GM23338 (cell line): ENCODE data around the gene SLC17A8. TPM values are rescaled to one million over a fixed set of nuclear protein-coding genes. Genes with fewer than 3 reads are reported as not detected.

ENCODE experiments used
- ATAC-seq: fragments of 200-7000 bp; cut with Tn5 transposase; 3 replicates; pipeline ENCODE4 v1.9.1; 2020
- DNase-seq: peaks from one replicate; pipeline ENCODE4 v3.0.0-alpha.2; 2015; ENCODE audit warnings: low spot score
- H2AFZ ChIP-seq: fragments of 200-600 bp; sonication (generic); 2 replicates; pipeline ENCODE4 v1.8.0; 2016; ENCODE audit warnings: antibody characterized with exemption, mild to moderate bottlenecking, moderate library complexity
- H3F3A ChIP-seq: fragments of 200-600 bp; sonication (generic); replicated peaks from 2 replicates; pipeline ENCODE4 v1.8.0; 2017; ENCODE audit warnings: antibody characterized with exemption, mixed run types, low read depth
- H3K27ac ChIP-seq: fragments of 200-600 bp; sonication (generic); 2 replicates; pipeline ENCODE4 v1.6.1; 2016; ENCODE audit warnings: low read depth
- H3K27me3 ChIP-seq: fragments of 200-600 bp; sonication (generic); 2 replicates; pipeline ENCODE4 v1.8.0; 2016; ENCODE audit warnings: mild to moderate bottlenecking, mixed run types, moderate library complexity; ENCODE audit not compliant: insufficient read depth
- H3K36me3 ChIP-seq: fragments of 200-600 bp; sonication (generic); 2 replicates; pipeline ENCODE4 v1.8.0; 2016; ENCODE audit warnings: mild to moderate bottlenecking; ENCODE audit not compliant: insufficient read depth
- H3K4me1 ChIP-seq: fragments of 200-600 bp; sonication (generic); 2 replicates; pipeline ENCODE4 v1.8.0; 2016; ENCODE audit warnings: mild to moderate bottlenecking, moderate library complexity; ENCODE audit not compliant: insufficient read depth
- H3K4me2 ChIP-seq: fragments of 200-600 bp; sonication (generic); 2 replicates; pipeline ENCODE4 v1.7.1; 2017; ENCODE audit warnings: mixed run types
- H3K4me3 ChIP-seq: fragments of 200-600 bp; sonication (generic); 2 replicates; pipeline ENCODE4 v1.6.1; 2016; ENCODE audit warnings: mixed run types
- H3K79me2 ChIP-seq: fragments of 200-600 bp; sonication (generic); replicated peaks from 2 replicates; pipeline ENCODE4 v1.8.0; 2017; ENCODE audit warnings: mild to moderate bottlenecking; ENCODE audit not compliant: insufficient read depth
- H3K9me2 ChIP-seq: fragments of 200-600 bp; sonication (generic); 2 replicates; pipeline ENCODE4 v1.8.0; 2017; ENCODE audit not compliant: insufficient read depth
- H4K20me1 ChIP-seq: fragments of 200-600 bp; sonication (generic); replicated peaks from 2 replicates; pipeline ENCODE4 v1.8.0; 2017; ENCODE audit warnings: mild to moderate bottlenecking; ENCODE audit not compliant: insufficient read depth
- H3K27ac Mint-ChIP-seq: 2 replicates; pipeline ENCODE4 v1.8.0; 2020; ENCODE audit warnings: inconsistent platforms, mild to moderate bottlenecking, moderate library complexity, mixed read lengths
- H3K27me3 Mint-ChIP-seq: 3 replicates; pipeline ENCODE4 v1.8.0; 2022; ENCODE audit warnings: low read depth, mild to moderate bottlenecking, moderate library complexity, mixed read lengths, inconsistent platforms; ENCODE audit not compliant: insufficient read depth, poor library complexity
- H3K36me3 Mint-ChIP-seq: 3 replicates; pipeline ENCODE4 v1.8.0; 2021; ENCODE audit warnings: low read depth, mild to moderate bottlenecking, inconsistent platforms, moderate library complexity, mixed read lengths
- H3K4me1 Mint-ChIP-seq: 3 replicates; pipeline ENCODE4 v1.8.0; 2020; ENCODE audit warnings: mild to moderate bottlenecking, inconsistent platforms, mixed read lengths
- H3K4me3 Mint-ChIP-seq: 3 replicates; pipeline ENCODE4 v1.8.0; 2021; ENCODE audit warnings: moderate library complexity, mild to moderate bottlenecking, inconsistent platforms, mixed read lengths
- H3K9me3 Mint-ChIP-seq: 3 replicates; pipeline ENCODE4 v1.8.0; 2020; ENCODE audit warnings: moderate library complexity, mild to moderate bottlenecking, inconsistent platforms, mixed read lengths
- CREB1 ChIP-seq: fragments of 250-450 bp; sonication (Bioruptor Pico); IDR thresholded peaks from 2 replicates; pipeline ENCODE4 v1.5.0; 2020; ENCODE audit warnings: low read depth, mild to moderate bottlenecking, moderate library complexity
- ETS1 ChIP-seq: IDR thresholded peaks from 2 replicates; pipeline ENCODE4 v1.6.1; 2016; ENCODE audit warnings: antibody characterized with exemption
- EZH2phosphoT487 ChIP-seq: fragments of 200-600 bp; sonication (generic); IDR thresholded peaks from one replicate; pipeline ENCODE4 v1.8.1; 2018; ENCODE audit warnings: antibody characterized with exemption; ENCODE audit not compliant: unreplicated experiment
- JUNB ChIP-seq: IDR thresholded peaks from one replicate; pipeline ENCODE4 v1.6.1; 2016; ENCODE audit warnings: antibody characterized with exemption; ENCODE audit not compliant: unreplicated experiment
- POLR2AphosphoS5 ChIP-seq: IDR thresholded peaks from 2 replicates; pipeline ENCODE4 v1.6.1; 2016; ENCODE audit warnings: antibody characterized with exemption, low read depth
- REST ChIP-seq: IDR thresholded peaks from one replicate; pipeline ENCODE4 v1.6.1; 2018; ENCODE audit warnings: antibody characterized with exemption; ENCODE audit not compliant: unreplicated experiment
- ZNF331 ChIP-seq: fragments of 250-450 bp; sonication (Bioruptor Pico); IDR thresholded peaks from 2 replicates; pipeline ENCODE4 v1.5.0; 2020; ENCODE audit warnings: low read depth, mild to moderate bottlenecking, moderate library complexity
- polyA plus RNA-seq: library from polyadenylated mRNA; unstranded; fragments of >200 nt; fragmentation: Nextera tagmentation; extraction: Ambion mirVana; gene quantifications from 2 replicates; pipeline ENCODE4 v1.2.1, GENCODE V29; 2016
- total RNA-seq: library from RNA; depleted of rRNA; stranded (reverse); fragments of >200 nt; shearing (Covaris generic); gene quantifications from 2 replicates; pipeline ENCODE4 v1.2.3, GENCODE V29; 2014
- TF ChIP-seq, protein P1 (sequence below): fragments of 250-450 bp; sonication (Bioruptor Pico); IDR thresholded peaks from 2 replicates; pipeline ENCODE4 v1.5.0; 2020; ENCODE audit warnings: mild to moderate bottlenecking, moderate library complexity

Gene SLC17A8
- total and polyA plus RNA-seq, 2 experiments from 2014 or later: 0.05 to 0.24 TPM

DNA sequence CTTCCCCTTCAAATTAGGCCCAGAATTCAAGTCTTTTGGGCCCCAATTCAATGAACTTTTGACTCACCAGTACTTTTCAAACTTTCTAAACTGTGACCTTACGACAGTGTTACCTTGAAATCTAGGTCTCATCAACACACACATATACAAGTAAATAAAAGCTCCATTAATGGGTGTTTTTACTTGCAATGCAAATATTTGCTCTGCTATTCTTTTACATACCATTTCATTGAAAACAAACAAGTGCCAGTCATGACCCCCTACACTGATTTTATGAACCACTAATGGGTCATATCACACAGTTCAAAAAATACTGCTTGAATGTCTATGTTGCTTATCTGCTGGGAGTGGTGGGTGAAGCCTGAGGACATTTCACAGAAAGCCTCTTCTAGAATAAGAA, 107.7 kb downstream of the SLC17A8 start (continued):
- TF ChIP-seq REST (no peak), ZNF331 (no peak), CREB1 (CRISPR knock-in tag) (no peak), ETS1 (no peak)

- ATAC-seq: peak; percentile 65
- Histone ChIP-seq H4K20me1 (no peaks in the 10 kb centered on the region), H3F3A (no peaks in the 10 kb centered on the region), H3K4me3 (no peak overlapping the region), H3K4me1 (peaks cover 8% of the 10 kb centered on the region), H3K36me3 (no peaks in the 10 kb centered on the region), H3K27ac (no peak overlapping the region), H3K4me2 (no peak overlapping the region), H3K9me2 (no peaks in the 10 kb centered on the region; the same call in 1 of the 2 replicates), H3K27me3 (no peaks in the 10 kb centered on the region), H3K79me2 (no peaks in the 10 kb centered on the region), H2AFZ (no peak overlapping the region)
- Mint-ChIP-seq H3K36me3 (no peaks in the 10 kb centered on the region), H3K27ac (no peak overlapping the region), H3K4me1 (peaks cover 6% of the 10 kb centered on the region), H3K27me3 (no peaks in the 10 kb centered on the region), H3K9me3 (no peaks in the 10 kb centered on the region), H3K4me3 (no peak overlapping the region)
- DNase-seq: no peak
- TF ChIP-seq POLR2AphosphoS5 (no peak), REST (no peak), JUNB (no peak), ZNF331 (no peak), EZH2phosphoT487 (no peak)
- TF ChIP-seq, protein P1, sequence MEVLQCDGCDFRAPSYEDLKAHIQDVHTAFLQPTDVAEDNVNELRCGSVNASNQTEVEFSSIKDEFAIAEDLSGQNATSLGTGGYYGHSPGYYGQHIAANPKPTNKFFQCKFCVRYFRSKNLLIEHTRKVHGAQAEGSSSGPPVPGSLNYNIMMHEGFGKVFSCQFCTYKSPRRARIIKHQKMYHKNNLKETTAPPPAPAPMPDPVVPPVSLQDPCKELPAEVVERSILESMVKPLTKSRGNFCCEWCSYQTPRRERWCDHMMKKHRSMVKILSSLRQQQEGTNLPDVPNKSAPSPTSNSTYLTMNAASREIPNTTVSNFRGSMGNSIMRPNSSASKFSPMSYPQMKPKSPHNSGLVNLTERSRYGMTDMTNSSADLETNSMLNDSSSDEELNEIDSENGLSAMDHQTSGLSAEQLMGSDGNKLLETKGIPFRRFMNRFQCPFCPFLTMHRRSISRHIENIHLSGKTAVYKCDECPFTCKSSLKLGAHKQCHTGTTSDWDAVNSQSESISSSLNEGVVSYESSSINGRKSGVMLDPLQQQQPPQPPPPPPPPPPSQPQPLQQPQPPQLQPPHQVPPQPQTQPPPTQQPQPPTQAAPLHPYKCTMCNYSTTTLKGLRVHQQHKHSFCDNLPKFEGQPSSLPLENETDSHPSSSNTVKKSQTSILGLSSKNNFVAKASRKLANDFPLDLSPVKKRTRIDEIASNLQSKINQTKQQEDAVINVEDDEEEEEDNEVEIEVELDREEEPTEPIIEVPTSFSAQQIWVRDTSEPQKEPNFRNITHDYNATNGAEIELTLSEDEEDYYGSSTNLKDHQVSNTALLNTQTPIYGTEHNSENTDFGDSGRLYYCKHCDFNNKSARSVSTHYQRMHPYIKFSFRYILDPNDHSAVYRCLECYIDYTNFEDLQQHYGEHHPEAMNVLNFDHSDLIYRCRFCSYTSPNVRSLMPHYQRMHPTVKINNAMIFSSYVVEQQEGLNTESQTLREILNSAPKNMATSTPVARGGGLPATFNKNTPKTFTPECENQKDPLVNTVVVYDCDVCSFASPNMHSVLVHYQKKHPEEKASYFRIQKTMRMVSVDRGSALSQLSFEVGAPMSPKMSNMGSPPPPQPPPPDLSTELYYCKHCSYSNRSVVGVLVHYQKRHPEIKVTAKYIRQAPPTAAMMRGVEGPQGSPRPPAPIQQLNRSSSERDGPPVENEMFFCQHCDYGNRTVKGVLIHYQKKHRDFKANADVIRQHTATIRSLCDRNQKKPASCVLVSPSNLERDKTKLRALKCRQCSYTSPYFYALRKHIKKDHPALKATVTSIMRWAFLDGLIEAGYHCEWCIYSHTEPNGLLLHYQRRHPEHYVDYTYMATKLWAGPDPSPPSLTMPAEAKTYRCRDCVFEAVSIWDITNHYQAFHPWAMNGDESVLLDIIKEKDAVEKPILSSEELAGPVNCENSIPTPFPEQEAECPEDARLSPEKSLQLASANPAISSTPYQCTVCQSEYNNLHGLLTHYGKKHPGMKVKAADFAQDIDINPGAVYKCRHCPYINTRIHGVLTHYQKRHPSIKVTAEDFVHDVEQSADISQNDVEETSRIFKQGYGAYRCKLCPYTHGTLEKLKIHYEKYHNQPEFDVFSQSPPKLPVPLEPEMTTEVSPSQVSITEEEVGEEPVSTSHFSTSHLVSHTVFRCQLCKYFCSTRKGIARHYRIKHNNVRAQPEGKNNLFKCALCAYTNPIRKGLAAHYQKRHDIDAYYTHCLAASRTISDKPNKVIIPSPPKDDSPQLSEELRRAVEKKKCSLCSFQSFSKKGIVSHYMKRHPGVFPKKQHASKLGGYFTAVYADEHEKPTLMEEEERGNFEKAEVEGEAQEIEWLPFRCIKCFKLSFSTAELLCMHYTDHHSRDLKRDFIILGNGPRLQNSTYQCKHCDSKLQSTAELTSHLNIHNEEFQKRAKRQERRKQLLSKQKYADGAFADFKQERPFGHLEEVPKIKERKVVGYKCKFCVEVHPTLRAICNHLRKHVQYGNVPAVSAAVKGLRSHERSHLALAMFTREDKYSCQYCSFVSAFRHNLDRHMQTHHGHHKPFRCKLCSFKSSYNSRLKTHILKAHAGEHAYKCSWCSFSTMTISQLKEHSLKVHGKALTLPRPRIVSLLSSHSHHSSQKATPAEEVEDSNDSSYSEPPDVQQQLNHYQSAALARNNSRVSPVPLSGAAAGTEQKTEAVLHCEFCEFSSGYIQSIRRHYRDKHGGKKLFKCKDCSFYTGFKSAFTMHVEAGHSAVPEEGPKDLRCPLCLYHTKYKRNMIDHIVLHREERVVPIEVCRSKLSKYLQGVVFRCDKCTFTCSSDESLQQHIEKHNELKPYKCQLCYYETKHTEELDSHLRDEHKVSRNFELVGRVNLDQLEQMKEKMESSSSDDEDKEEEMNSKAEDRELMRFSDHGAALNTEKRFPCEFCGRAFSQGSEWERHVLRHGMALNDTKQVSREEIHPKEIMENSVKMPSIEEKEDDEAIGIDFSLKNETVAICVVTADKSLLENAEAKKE (CRISPR knock-in tag): no peak
Observed at GRCh38 chr12:100468126-100468525, 111.3 kb downstream of the SLC17A8 start.
